ENCODE measurements around the gene SLC37A4.
"Not testable (repeated sequence)": the region's sequence is repeated elsewhere in the genome, so short reads cannot be mapped to it uniquely, and the experiment has no call there.

Gene SLC37A4

GRCh38 chr11:118991486-118992038 lies 39.1 kb downstream of the SLC37A4 start:
- H3K9me3 ChIP-seq (ENCODE audit: control insufficient read depth in 1 of 2, low read length in 2 of 2); H3K36me3 ChIP-seq (ENCODE audit: control insufficient read depth in 1 of 2, insufficient read depth in 2 of 2, low read length in 2 of 2); H3K27me3 ChIP-seq (ENCODE audit: low read depth, low read length); H3K4me3 ChIP-seq (ENCODE audit: low read depth in 1 of 2, low read length in 2 of 2); H3K27ac ChIP-seq (ENCODE audit: low read length); H3K4me1 ChIP-seq (ENCODE audit: control insufficient read depth in 1 of 2, insufficient read depth in 2 of 2, low read length in 2 of 2): not testable (repeated sequence)

GRCh38 chr11:118988280-118988679 lies 42.4 kb downstream of the SLC37A4 start:
- no peaks in the 10 kb centered on the region for H3K9me3 ChIP-seq (ENCODE audit: control insufficient read depth in 1 of 2, low read length in 2 of 2)
- H3K4me1 ChIP-seq (ENCODE audit: control insufficient read depth in 1 of 2, insufficient read depth in 2 of 2, low read length in 2 of 2) = no peaks in the 10 kb centered on the region
- no peak overlapping the region for H3K4me3 ChIP-seq (ENCODE audit: low read depth in 1 of 2, low read length in 2 of 2)
- no peaks in the 10 kb centered on the region for H3K27me3 ChIP-seq (ENCODE audit: low read depth, low read length)
- H3K27ac ChIP-seq (ENCODE audit: low read length) = no peak overlapping the region
- H3K36me3 ChIP-seq (ENCODE audit: control insufficient read depth in 1 of 2, insufficient read depth in 2 of 2, low read length in 2 of 2) = no peaks in the 10 kb centered on the region

GRCh38 chr11:118984825-118985224 lies 45.9 kb downstream of the SLC37A4 start:
- H3K27me3 ChIP-seq (ENCODE audit: low read depth, low read length) = no peaks in the 10 kb centered on the region
- peaks cover 0 to 8% of the 10 kb centered on the region in 2 donors for H3K4me1 ChIP-seq (ENCODE audit: control insufficient read depth in 1 of 2, insufficient read depth in 2 of 2, low read length in 2 of 2)
- no peak overlapping the region for H3K27ac ChIP-seq (ENCODE audit: low read length)
- no peaks in the 10 kb centered on the region for H3K36me3 ChIP-seq (ENCODE audit: control insufficient read depth in 1 of 2, insufficient read depth in 2 of 2, low read length in 2 of 2)
- H3K9me3 ChIP-seq (ENCODE audit: control insufficient read depth in 1 of 2, low read length in 2 of 2) = no peaks in the 10 kb centered on the region
- H3K4me3 ChIP-seq (ENCODE audit: low read depth in 1 of 2, low read length in 2 of 2) = no peak overlapping the region

GRCh38 chr11:118984337-118984736 lies 46.3 kb downstream of the SLC37A4 start:
- not testable (repeated sequence) for H3K36me3 ChIP-seq (ENCODE audit: control insufficient read depth in 1 of 2, insufficient read depth in 2 of 2, low read length in 2 of 2); H3K4me3 ChIP-seq (ENCODE audit: low read depth in 1 of 2, low read length in 2 of 2); H3K27ac ChIP-seq (ENCODE audit: low read length)

GRCh38 chr11:118980191-118980881 lies 50.3 kb downstream of the SLC37A4 start:
- no peaks in the 10 kb centered on the region for H3K9me3 ChIP-seq (ENCODE audit: control insufficient read depth in 1 of 2, low read length in 2 of 2)
- peak overlapping the region in 1 of 2 donors; percentile 12 for H3K4me3 ChIP-seq (ENCODE audit: low read depth in 1 of 2, low read length in 2 of 2)
- no peak overlapping the region for H3K27ac ChIP-seq (ENCODE audit: low read length)
- H3K36me3 ChIP-seq (ENCODE audit: control insufficient read depth in 1 of 2, insufficient read depth in 2 of 2, low read length in 2 of 2) = no peaks in the 10 kb centered on the region
- H3K27me3 ChIP-seq (ENCODE audit: low read depth, low read length) = no peaks in the 10 kb centered on the region
- H3K4me1 ChIP-seq (ENCODE audit: control insufficient read depth in 1 of 2, insufficient read depth in 2 of 2, low read length in 2 of 2) = peaks cover 0 to 9% of the 10 kb centered on the region in 2 donors

More at GRCh38 chr11:118984337-118984736, 46.3 kb downstream of the SLC37A4 start:
- H3K27me3 ChIP-seq (ENCODE audit: low read depth, low read length); H3K4me1 ChIP-seq (ENCODE audit: control insufficient read depth in 1 of 2, insufficient read depth in 2 of 2, low read length in 2 of 2); H3K9me3 ChIP-seq (ENCODE audit: control insufficient read depth in 1 of 2, low read length in 2 of 2): not testable (repeated sequence)

GRCh38 chr11:118979434-118979833 lies 51.2 kb downstream of the SLC37A4 start:
- Histone ChIP-seq H3K9me3 (ENCODE audit: control insufficient read depth in 1 of 2, low read length in 2 of 2) (no peaks in the 10 kb centered on the region), H3K27me3 (ENCODE audit: low read depth, low read length) (no peaks in the 10 kb centered on the region), H3K4me1 (ENCODE audit: control insufficient read depth in 1 of 2, insufficient read depth in 2 of 2, low read length in 2 of 2) (peaks cover 0 to 9% of the 10 kb centered on the region in 2 donors), H3K27ac (ENCODE audit: low read length) (no peak overlapping the region), H3K4me3 (ENCODE audit: low read depth in 1 of 2, low read length in 2 of 2) (no peak overlapping the region), H3K36me3 (ENCODE audit: control insufficient read depth in 1 of 2, insufficient read depth in 2 of 2, low read length in 2 of 2) (no peaks in the 10 kb centered on the region)

- H3K36me3 ChIP-seq (ENCODE audit: control insufficient read depth in 1 of 2, insufficient read depth in 2 of 2, low read length in 2 of 2) = no peaks in the 10 kb centered on the region
- no peak overlapping the region for H3K27ac ChIP-seq (ENCODE audit: low read length)
- H3K4me1 ChIP-seq (ENCODE audit: control insufficient read depth in 1 of 2, insufficient read depth in 2 of 2, low read length in 2 of 2) = peaks cover 0 to 9% of the 10 kb centered on the region in 2 donors
- no peaks in the 10 kb centered on the region for H3K27me3 ChIP-seq (ENCODE audit: low read depth, low read length)
- H3K9me3 ChIP-seq (ENCODE audit: control insufficient read depth in 1 of 2, low read length in 2 of 2) = no peaks in the 10 kb centered on the region
- H3K4me3 ChIP-seq (ENCODE audit: low read depth in 1 of 2, low read length in 2 of 2) = no peak overlapping the region
Observed at GRCh38 chr11:118975771-118976709, 54.6 kb downstream of the SLC37A4 start.

Data from muscle layer of duodenum (tissue), 2 donors.